GM21786 (cell line): ENCODE results near the gene TTLL11.

ENCODE experiments used
- ATAC-seq: cut with Tn5 transposase; IDR thresholded peaks from one replicate; pipeline ENCODE4 v1.9.1; 2021; ENCODE audit not compliant: unreplicated experiment

The TTLL11 gene

GRCh38 chr9:121780177-121781040, 312.7 kb downstream of the TTLL11 start:
- no peak for ATAC-seq

- no peak for ATAC-seq
Observed at GRCh38 chr9:121779381-121780117, 313.6 kb downstream of the TTLL11 start.

- no peak for ATAC-seq
Observed at GRCh38 chr9:121778252-121779225, 314.6 kb downstream of the TTLL11 start.

- no peak for ATAC-seq
Observed at GRCh38 chr9:121776739-121777637, 316.1 kb downstream of the TTLL11 start.

GRCh38 chr9:121776001-121776738, 316.9 kb downstream of the TTLL11 start:
- no peak for ATAC-seq

DNA sequence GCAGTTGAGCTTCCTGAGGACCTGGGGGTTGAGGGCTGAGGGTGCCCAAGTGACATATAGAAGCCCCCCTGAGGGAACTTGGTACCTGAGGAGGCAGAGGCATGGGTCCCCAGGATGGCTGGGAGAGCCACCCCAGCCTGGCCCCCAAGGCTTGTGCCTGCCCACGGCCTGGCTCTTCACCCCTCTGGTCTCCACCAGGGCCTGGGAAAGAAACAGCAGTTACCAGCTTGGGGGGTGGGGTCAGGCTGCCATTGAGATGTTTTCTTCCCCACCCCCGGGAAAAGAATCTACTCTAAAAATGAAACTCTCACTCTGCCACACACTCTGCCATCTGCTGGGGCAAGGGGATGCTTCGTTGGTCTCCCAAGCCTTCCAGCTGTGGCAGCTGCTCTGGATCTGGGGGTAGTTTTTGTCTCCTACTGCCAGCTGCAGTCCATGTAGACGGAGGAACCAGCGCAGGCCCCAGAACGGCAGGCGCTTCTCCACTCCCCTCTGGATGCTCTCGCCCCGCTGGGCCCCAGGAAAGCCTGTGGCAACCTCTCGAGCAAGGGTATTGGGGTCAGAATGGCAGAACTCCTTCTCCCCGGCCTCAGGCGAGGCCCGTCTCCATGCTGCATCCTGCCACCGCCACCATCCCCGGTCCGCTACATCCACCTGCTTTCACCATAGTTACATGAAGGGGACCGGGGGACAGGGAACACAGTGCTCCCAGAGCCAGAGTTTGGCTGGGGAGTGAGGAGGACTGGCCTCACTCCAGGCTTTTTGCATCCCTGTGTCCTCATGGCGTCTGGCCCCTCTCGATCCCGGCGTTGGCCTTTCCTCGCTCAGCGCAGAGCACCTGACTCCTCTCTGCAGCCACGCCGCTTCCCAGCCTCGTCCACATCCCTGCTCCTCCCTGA, 318.1 kb downstream of the TTLL11 start:
- ATAC-seq = no peak

- no peak for ATAC-seq
Observed at GRCh38 chr9:121773954-121774714, 319.0 kb downstream of the TTLL11 start.

- ATAC-seq = no peak
Observed at GRCh38 chr9:121773286-121773953, 319.7 kb downstream of the TTLL11 start.

GRCh38 chr9:121772600-121773285, 320.4 kb downstream of the TTLL11 start:
- no peak for ATAC-seq
